Measurements from ENCODE around the gene PRR27. TPM values are rescaled to one million over a fixed set of nuclear protein-coding genes. Genes with fewer than 3 reads are reported as not detected.
"Not testable (repeated sequence)": the region's sequence is repeated elsewhere in the genome, so short reads cannot be mapped to it uniquely, and the experiment has no call there.

PRR27 gene
- total RNA-seq, 1 experiment from 2014 or later, result not detected

DNA sequence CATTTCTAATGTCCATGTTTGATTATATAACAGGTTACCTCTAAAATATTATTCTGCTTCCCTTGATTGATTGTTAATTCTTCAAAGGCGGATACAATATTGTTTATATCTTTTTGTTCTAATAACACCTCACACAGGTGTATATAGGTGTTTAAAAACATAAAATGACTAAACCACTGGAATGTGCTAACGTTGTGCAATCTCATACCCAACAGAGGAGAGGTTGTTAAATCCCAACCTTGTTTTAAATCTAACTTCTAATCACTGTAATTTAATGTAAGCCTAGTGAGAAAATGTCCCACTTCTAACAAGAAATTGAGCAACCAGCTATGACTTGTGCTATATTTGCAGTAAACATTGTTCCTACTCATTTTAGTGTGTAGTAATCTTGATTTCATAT lies 42.8 kb downstream of the PRR27 start:
- DNase-seq (ENCODE audit: extremely low read depth, low read depth), result no peak

DNA sequence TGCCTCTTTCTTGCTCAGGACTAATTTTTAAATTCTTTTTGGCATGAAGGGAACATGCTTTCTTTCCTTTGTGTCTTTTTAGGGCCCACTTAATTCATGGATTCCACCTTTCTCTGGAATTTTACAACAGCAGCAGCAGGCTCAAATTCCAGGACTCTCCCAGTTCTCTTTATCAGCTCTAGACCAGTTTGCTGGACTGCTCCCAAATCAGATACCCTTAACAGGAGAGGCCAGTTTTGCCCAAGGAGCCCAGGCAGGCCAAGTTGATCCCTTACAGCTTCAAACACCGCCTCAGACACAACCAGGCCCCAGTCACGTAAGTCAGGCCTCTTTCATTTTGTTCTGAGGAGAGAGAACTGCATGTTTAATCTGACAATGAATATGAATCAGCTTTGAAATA lies 43.8 kb downstream of the PRR27 start:
- no peak for DNase-seq (ENCODE audit: extremely low read depth, low read depth)

DNA sequence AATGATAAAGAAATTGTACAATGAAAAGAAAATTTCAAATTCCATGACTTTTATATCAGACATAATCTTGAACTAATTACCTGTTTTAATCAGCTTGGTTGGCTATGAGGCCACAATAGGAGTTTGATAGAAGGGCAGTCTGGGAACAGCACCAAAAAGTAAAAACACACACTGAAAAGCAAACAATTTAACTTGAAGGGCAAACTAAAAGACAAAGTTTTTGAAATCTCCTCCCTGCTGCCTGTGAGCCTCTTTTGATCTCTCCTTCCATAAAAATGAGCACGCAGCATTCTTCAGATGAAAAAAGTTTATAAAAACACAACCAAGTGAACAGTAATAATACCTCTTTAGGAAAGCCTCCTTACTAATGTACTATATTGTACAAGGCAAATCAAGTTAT lies 49.6 kb downstream of the PRR27 start:
- DNase-seq (ENCODE audit: extremely low read depth, low read depth), result no peak

DNA sequence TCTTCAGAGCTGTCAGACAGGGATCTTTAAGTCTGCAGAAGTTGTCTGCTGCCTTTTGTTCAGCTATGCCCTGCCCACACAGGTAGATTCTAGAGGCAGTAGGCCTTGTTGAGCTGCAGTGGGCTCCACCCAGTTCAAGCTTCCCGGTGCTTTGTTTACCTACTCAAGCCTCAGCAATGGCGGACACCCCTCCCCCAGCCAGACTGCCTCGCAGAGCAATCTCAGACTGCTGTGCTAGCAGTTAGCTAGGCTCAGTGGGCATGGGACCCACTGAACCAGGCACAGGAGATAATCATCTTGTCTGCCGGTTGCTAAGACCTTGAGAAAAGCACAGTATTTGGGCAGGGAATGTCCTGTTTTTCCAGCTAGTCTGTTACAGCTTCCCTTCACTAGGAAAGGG lies 58.7 kb downstream of the PRR27 start:
- not testable (repeated sequence) for DNase-seq (ENCODE audit: extremely low read depth, low read depth)

Other genes with a start within 250 kb of the PRR27 start
- not detected in 2 replicates for gene CSN1S1, start 223.2 kb upstream of the PRR27 start, total RNA-seq (2014; rRNA removed; shearing (Covaris generic))
- not detected in 2 replicates for gene CSN2, start 188.5 kb upstream of the PRR27 start, total RNA-seq (2014; rRNA removed; shearing (Covaris generic))
- not detected in 2 replicates for gene STATH, start 158.3 kb upstream of the PRR27 start, total RNA-seq (2014; rRNA removed; shearing (Covaris generic))
- not detected in 2 replicates for gene HTN3, start 125.8 kb upstream of the PRR27 start, total RNA-seq (2014; rRNA removed; shearing (Covaris generic))
- gene HTN1, start 103.8 kb upstream of the PRR27 start, total RNA-seq (2014; rRNA removed; shearing (Covaris generic)), result not detected in 2 replicates
- not detected in 2 replicates for gene ODAM, start 41.5 kb downstream of the PRR27 start, total RNA-seq (2014; rRNA removed; shearing (Covaris generic))
- gene FDCSP, start 71.9 kb downstream of the PRR27 start, total RNA-seq (2014; rRNA removed; shearing (Covaris generic)), result not detected in 2 replicates
- not detected in 2 replicates for gene CSN3, start 88.4 kb downstream of the PRR27 start, total RNA-seq (2014; rRNA removed; shearing (Covaris generic))
- gene CABS1, start 180.7 kb downstream of the PRR27 start, total RNA-seq (2014; rRNA removed; shearing (Covaris generic)), result not detected in 2 replicates
- gene SMR3A, start 206.5 kb downstream of the PRR27 start, total RNA-seq (2014; rRNA removed; shearing (Covaris generic)), result not detected in 2 replicates
- gene SMR3B, start 228.9 kb downstream of the PRR27 start, total RNA-seq (2014; rRNA removed; shearing (Covaris generic)), result not detected in 2 replicates
- gene OPRPN, start 243.7 kb downstream of the PRR27 start, total RNA-seq (2014; rRNA removed; shearing (Covaris generic)), result not detected in 2 replicates

All from NCI-H460 (cell line).